ENCODE results near the gene TTC39B. TPM values are rescaled to one million over a fixed set of nuclear protein-coding genes. Genes with fewer than 3 reads are reported as not detected.

TTC39B gene
- total and polyA plus RNA-seq, 2 donors (not counting 3 experiments of a cell fraction or from before 2014, with no cell fraction given): 1.0 to 5.4 TPM

DNA sequence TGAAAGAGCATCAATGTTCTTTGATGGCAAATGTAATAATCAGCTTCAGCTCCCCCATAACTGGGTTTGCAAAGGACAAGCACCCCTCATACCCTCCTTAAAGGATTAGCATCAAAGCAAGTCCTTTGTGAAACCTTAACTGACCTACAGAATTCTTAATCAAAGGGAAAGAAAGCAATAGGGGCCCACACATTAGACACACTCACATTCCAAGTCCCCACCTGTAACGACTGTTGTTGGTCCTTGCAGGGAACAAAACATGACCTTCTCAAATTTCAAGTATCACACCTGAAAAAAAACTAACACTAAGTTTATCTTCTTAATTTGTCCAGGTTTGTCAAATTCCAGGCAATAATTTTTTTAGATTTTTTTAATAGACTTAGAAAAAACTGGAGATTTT is 32.6 kb downstream of the TTC39B start:
- H3K9me1 ChIP-seq (replicated peaks; ENCODE audit: control insufficient read depth, extremely low read depth, insufficient read depth, low read length): peaks cover 3% of the 10 kb centered on the region
- H2AFZ ChIP-seq (ENCODE audit: low read depth, low read length): no peak overlapping the region
- BruUV-seq (replicated peaks): no TSS peak
- CTCF ChIA-PET: interaction anchor here (1.5 kb wide), 1 partner anchor 142 kb away, joined by 4 read pairs; no protein-coding TSS in a partner anchor
- no peaks in the 10 kb centered on the region for H3K9me3 ChIP-seq (replicated peaks; ENCODE audit: control insufficient read depth, insufficient read depth, low read length)
- no peaks in the 10 kb centered on the region for H4K20me1 ChIP-seq (replicated peaks; ENCODE audit: control insufficient read depth, extremely low read depth, insufficient read depth, low read length)
- POLR2A ChIA-PET: no interaction called here
- FAIRE-seq (no peak), DNase-seq (ENCODE audit: low read depth, low spot score) (no peak)
- dilution Hi-C loops (cut with MboI; ENCODE audit: extremely low pct_ligation_motif_present, low sequenced_read_pairs) (no loop called here), intact Hi-C loops (cut with micrococcal nuclease) (no loop called here)
- no peak overlapping the region for H3K4me3 ChIP-seq (replicated peaks in 1 of 3; ENCODE audit: insufficient read depth in 1 of 3, low read depth in 1 of 3, low read length in 3 of 3)
- H3K4me1 ChIP-seq (ENCODE audit: control insufficient read depth, extremely low read depth, insufficient read depth, low read length): no peaks in the 10 kb centered on the region
- H3K9ac ChIP-seq (replicated peaks; ENCODE audit: extremely low read depth, insufficient read depth, low read length): no peak overlapping the region
- H3K27me3 ChIP-seq (ENCODE audit: control insufficient read depth in 2 of 2, insufficient read depth in 2 of 2, low read length in 2 of 2): no peaks in the 10 kb centered on the region
- TF ChIP-seq JUN (IDR thresholded peaks at IDR 0.05; ENCODE audit: borderline replicate concordance, insufficient read depth, insufficient read length, low read depth): no peak
- TF ChIP-seq, protein P1, sequence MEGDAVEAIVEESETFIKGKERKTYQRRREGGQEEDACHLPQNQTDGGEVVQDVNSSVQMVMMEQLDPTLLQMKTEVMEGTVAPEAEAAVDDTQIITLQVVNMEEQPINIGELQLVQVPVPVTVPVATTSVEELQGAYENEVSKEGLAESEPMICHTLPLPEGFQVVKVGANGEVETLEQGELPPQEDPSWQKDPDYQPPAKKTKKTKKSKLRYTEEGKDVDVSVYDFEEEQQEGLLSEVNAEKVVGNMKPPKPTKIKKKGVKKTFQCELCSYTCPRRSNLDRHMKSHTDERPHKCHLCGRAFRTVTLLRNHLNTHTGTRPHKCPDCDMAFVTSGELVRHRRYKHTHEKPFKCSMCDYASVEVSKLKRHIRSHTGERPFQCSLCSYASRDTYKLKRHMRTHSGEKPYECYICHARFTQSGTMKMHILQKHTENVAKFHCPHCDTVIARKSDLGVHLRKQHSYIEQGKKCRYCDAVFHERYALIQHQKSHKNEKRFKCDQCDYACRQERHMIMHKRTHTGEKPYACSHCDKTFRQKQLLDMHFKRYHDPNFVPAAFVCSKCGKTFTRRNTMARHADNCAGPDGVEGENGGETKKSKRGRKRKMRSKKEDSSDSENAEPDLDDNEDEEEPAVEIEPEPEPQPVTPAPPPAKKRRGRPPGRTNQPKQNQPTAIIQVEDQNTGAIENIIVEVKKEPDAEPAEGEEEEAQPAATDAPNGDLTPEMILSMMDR (IDR thresholded peaks at IDR 0.05; ENCODE audit: extremely low read depth in 1 of 2, insufficient read depth in 1 of 2, low read depth in 1 of 2, low read length in 2 of 2): no peak
- TF ChIP-seq MYC (IDR thresholded peaks at IDR 0.05; ENCODE audit: low read depth, low read length): no peak
- no peak for TF ChIP-seq GATA2 (IDR thresholded peaks at IDR 0.05; ENCODE audit: insufficient read depth, insufficient read length, low read depth, low read length)
- no peak for TF ChIP-seq POLR2AphosphoS5 (IDR thresholded peaks at IDR 0.05; ENCODE audit: insufficient read depth, low read depth, low read length)
- no peak for TF ChIP-seq EZH2 (IDR thresholded peaks at IDR 0.05; ENCODE audit: borderline replicate concordance, low read depth, low read length, severe bottlenecking)
- TF ChIP-seq, protein P2, sequence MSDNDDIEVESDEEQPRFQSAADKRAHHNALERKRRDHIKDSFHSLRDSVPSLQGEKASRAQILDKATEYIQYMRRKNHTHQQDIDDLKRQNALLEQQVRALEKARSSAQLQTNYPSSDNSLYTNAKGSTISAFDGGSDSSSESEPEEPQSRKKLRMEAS (IDR thresholded peaks at IDR 0.05; ENCODE audit: insufficient read depth, insufficient read length): no peak
- TF ChIP-seq FOS (IDR thresholded peaks at IDR 0.05; ENCODE audit: borderline replicate concordance, insufficient read depth, low read length): no peak
- no peak for TF ChIP-seq POLR2A (IDR thresholded peaks at IDR 0.05; ENCODE audit: low read depth, low read length)
- no peak overlapping the region for H3K27ac ChIP-seq (ENCODE audit: insufficient read depth, low read depth, low read length)
- no peaks in the 10 kb centered on the region for H3K36me3 ChIP-seq (ENCODE audit: control insufficient read depth in 2 of 2, extremely low read depth in 1 of 2, insufficient read depth in 2 of 2, low read length in 2 of 2)
- H3K79me2 ChIP-seq (ENCODE audit: control insufficient read depth, insufficient read depth, low read length): no peaks in the 10 kb centered on the region
- no peak overlapping the region for H3K4me2 ChIP-seq (ENCODE audit: insufficient read depth, low read length)

Data from endothelial cell of umbilical vein (primary cell).